Cortex of kidney (tissue), 1 donor: Measurements from ENCODE around the gene ITGA3.

ENCODE experiments used
- DNase-seq: peaks from one replicate; lab custom pipeline; 2025; lab: John Stamatoyannopoulos, UW

The ITGA3 gene

GRCh38 chr17:50055426-50056216, at the start of gene ITGA3:
Gene ITGA3, plus strand, starts transcription at chr17:50056110. Its CDS starts 330 bp downstream, at chr17:50056440.
- no peak for DNase-seq

- no peak for DNase-seq
Observed at GRCh38 chr17:50009282-50009681, 46.6 kb upstream of the ITGA3 start.

GRCh38 chr17:50013079-50013478, 42.8 kb upstream of the ITGA3 start:
- no peak for DNase-seq

GRCh38 chr17:50014471-50015088, 41.3 kb upstream of the ITGA3 start:
- DNase-seq, result no peak

GRCh38 chr17:50015146-50015545, 40.8 kb upstream of the ITGA3 start:
- DNase-seq, result no peak

DNA sequence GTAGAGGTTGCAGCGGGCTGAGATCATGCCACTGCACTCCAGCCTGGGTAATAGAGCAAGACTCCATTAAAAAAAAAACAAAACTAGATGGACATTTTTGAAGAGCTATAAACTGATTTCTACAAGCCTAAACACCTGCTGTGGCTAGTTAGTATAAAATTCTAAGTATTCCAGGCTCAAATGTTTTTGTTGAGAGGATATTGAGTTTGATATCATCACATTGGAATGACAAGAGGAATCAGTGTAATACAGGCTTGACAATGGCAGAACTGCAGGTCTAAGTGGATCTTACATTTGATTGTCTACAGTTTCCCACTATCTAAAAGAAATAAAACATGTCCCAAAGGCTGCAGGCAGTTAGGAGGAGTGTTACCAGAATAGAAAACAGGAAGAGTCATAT, 37.0 kb upstream of the ITGA3 start:
- DNase-seq, result no peak

DNA sequence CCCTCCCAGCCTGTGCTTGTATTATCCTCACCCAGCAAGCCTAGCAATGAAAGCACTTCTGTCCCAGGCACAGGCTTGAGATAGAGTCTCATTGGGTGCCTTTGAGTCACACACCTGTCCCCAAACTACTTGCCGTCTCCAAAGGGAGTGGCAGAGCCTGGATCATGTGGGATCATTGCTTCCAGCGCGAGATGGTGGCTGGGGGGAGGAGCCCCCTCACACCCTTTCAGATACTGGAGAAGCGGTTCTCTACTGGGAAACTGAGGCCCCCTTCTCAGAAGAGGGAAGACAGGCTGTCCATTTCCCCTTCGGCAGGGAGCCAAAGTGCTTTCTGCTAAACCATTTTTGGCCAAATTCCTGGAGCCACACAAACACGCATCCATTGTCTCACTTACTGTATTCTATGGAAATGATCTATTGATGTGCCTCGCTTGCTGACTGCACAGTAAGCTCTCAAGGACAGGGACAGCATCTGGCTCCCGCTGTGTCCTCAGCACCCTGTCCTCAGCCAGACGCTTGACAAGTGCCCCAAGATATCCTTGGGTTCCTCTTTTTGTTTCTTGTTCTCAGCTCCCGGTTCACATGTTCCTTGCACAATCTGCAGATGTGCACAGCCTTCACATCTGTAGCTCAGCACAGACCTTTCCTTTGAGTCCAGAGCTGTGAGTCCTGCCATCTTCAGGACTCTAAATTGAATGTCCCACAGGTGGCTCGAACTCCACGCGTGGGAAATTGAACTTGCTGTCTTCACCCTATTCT, 34.9 kb upstream of the ITGA3 start:
- DNase-seq, result no peak

DNA sequence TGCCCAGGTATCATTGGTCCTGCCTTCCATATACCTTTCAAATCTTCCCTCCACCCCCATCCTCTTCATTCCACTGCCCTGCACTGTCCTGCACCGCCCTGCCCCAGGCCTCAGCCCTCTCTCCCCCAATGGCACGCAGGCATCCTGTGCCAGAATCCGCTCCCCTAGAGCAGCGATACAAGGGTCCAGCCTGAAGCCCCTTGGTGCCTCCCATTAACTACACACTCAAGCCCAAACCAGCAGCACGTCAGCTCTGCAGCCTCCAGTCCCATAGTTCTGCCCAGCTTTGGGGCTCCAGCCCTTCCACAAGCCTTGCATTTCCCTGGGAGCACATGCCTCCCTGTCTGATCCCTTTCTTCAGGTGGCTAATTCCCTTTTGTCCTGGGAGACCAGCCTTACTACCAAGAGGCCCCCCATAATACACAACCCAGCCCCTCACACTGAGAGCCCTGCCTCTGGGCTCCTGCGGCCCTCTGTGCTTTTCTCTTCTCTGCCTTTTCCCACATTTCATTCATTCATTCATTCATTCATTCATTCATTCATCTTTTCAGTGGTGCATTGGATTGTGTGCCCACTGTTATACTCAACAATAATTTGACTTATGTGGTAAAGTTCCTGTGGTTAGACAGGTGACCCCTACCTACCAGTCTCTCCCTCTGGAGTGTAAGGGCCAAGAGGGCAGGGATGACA, 34.1 kb upstream of the ITGA3 start:
- DNase-seq, result no peak

- no peak for DNase-seq
Observed at GRCh38 chr17:50022463-50023130, 33.3 kb upstream of the ITGA3 start.

DNA sequence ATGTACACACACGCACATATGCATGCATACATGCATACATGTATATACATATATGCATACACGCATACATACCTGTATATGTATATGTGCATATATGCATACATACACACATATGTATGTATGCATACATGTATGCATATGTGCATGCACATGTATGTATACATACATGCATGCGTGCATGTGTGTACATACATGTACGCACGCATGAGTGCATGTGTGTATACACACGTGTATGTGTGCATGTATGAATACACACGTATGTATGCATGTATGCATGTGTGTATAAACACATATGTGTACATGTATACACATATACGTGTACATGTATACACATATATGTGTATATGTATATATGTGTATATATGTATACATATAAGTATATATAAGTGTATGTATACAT, 32.4 kb upstream of the ITGA3 start:
- DNase-seq, result no peak

GRCh38 chr17:50024808-50025207, 31.1 kb upstream of the ITGA3 start:
- DNase-seq, result no peak

DNA sequence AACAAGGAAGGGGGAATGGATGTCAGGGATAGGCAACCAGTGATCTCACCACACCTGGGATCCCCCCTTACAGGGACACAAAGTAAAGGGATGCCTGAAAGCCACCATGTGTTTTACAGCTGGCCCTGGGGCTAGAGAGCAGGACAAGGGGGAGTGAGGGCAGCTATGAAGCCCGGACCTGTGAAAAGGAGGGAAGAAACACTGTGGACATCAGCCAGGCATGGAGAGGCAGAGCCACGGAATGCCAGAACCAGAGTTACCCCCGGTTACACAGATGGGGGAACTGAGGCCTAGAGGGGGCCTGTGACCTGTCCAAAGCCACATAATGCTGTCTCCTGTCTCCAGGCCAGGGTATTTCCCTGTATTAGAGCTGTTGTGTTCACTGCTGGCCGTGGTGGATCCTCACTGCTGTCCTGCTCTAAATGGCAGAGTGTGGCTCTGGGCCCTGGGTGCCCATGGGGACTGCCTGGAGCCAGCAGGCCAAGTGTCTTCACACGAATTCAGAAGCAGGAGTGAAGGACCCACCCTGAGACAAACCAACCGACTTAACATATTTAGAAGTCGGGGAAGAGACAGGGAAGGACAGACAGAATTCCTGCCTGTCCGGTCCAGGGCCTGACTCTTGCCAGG, 29.7 kb upstream of the ITGA3 start:
- DNase-seq, result no peak

DNA sequence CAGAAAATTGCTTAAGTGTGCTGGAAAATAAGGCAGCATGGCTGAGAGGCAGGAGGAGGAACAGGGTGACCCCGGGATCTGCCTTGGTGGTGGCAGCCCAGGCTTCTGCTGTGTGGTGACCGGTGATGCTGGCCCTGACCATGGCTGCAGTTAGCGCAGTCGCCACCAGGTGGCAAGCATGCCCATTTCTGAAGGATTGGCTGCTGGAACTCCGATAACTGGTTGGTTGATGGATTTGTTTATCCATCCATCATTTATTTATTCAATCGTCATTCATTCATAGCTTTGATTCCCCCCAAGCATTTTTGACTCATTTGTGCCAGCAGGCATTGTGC, 29.1 kb upstream of the ITGA3 start:
- no peak for DNase-seq

- DNase-seq, result no peak
Observed at GRCh38 chr17:50027172-50027880, 28.6 kb upstream of the ITGA3 start.

DNA sequence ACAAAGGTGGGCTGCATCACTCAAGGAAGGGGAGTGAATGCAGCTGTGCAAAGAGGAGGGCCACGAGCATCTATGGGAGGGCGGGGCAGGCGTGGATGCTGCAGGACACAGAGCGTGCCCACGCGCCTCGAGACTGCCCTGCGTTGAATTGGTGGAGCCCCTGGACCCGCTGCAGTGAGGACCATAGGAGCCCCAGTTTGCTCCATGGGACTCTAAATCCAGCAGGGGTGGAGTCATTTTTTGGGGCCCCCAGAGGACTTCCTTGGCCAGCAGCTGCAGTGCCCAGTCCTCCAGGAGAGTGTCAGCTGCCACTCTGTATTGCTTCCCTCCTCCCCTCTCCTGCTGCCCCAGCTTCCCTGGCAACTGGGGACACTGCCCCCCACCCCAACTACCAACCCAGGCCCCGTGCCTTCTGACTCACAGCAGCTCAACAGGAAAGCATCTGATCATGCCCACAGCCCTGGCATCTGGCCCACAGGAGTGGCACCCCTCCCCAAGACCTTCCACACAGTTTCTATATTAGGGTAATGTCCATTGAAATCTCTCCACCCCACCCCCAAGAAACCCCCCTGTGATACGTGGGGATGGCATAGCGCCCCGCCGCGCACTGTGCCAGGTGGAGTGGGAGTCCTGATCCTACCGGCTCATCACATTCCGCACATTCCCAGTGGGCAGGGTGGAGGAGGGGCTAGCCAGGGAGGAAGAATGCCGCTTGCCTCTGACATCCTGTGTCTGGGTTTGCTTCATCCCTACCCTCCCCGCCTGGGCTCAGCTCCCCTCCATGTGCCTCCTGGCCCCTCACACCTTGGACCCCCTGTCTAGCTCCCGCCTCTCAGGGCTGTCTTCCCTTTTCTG, 27.8 kb upstream of the ITGA3 start:
- DNase-seq, result no peak

GRCh38 chr17:50028736-50029120, 27.2 kb upstream of the ITGA3 start:
- no peak for DNase-seq

- DNase-seq, result no peak
Observed at GRCh38 chr17:50029185-50029584, 26.7 kb upstream of the ITGA3 start.

DNA sequence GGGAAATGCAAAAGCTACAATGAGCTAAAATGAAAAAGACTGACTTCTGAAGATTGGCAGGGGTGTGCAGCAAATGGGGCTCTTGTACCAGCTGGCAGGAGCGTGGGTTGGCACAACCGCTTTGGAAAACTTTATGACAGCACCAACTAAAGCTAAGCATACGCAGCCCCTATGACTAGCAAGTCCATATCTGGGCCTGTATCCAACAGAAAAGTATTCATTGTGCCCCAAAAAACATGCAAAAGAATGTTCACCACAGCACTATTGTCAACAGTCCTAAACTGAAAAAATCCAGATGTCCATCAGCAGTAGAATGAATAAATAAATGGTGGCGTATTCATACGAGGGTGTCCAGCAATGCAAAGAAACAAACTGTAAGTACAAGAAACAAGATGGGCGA, 22.6 kb upstream of the ITGA3 start:
- DNase-seq, result no peak

DNA sequence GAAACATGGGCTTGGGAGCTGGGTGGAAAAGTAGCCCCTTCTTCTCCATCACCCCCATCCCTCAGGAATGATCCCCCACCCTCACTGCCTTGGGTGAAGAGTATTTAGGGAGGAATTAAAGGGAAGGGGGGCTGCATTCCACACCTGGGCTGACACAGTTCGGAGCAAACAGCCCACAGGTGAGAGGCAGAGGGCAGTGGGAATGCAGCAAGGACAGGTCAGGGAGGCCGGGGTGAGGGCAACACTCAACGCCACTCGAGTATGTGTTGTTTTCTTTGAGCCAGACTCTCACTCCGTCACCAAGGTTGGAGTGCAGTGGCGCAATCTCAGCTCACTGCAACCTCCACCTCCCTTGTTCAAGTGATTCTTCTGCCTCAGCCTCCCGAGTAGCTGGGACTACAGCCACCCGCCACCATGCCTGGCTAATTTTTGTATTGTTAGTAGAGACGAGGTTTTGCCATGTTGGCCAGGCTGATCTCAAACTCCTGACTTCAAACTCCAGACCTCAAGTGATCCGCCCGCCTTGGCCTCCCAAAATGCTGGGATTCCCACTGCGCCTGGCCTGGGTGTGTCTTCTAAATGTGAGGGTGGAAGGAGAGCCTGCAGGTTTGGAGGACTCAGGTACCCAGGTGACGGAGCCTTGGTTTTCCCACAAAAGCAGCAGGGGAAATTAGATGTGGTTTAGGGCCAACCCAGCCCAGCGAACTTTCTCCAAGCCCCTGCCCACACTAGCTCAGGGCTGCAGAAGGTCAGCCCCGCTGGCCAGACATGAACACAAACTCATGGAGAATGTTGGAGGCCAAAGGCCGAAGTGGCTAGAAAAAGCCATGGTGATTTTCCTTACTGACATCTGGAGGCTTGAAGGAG, 21.2 kb upstream of the ITGA3 start:
- DNase-seq, result no peak
